Activated naive CD4-positive, alpha-beta T cell (primary cell): ENCODE measurements around the gene KCNJ1.

Source experiments
- DNase-seq, 4 experiments: peaks; one replicate each; lab custom pipeline; 2025; lab: John Stamatoyannopoulos, UW

KCNJ1 gene

GRCh38 chr11:128823753-128824152 is 43.3 kb downstream of the KCNJ1 start:
- no peak for DNase-seq

GRCh38 chr11:128822130-128822529 is 45.0 kb downstream of the KCNJ1 start:
- no peak for DNase-seq

- DNase-seq, result no peak
Measured at GRCh38 chr11:128821556-128821955, 45.5 kb downstream of the KCNJ1 start.

- no peak for DNase-seq
Measured at GRCh38 chr11:128819198-128819597, 47.9 kb downstream of the KCNJ1 start.

- no peak for DNase-seq
Measured at GRCh38 chr11:128814856-128815705, 52.0 kb downstream of the KCNJ1 start.

GRCh38 chr11:128813729-128814128 is 53.4 kb downstream of the KCNJ1 start:
- DNase-seq, result no peak

GRCh38 chr11:128810784-128811514 is 56.1 kb downstream of the KCNJ1 start:
- no peak for DNase-seq

GRCh38 chr11:128809128-128809527 is 58.0 kb downstream of the KCNJ1 start:
- DNase-seq, result no peak

- DNase-seq, result no peak
Measured at GRCh38 chr11:128807909-128808308, 59.2 kb downstream of the KCNJ1 start.

GRCh38 chr11:128806506-128807261 is 60.4 kb downstream of the KCNJ1 start:
- no peak for DNase-seq

- DNase-seq, result no peak
Measured at GRCh38 chr11:128804481-128804880, 62.6 kb downstream of the KCNJ1 start.

GRCh38 chr11:128803449-128804245 is 63.4 kb downstream of the KCNJ1 start:
- DNase-seq, result no peak

GRCh38 chr11:128803011-128803410 is 64.1 kb downstream of the KCNJ1 start:
- DNase-seq, result no peak

- DNase-seq, result no peak
Measured at GRCh38 chr11:128802358-128802981, 64.6 kb downstream of the KCNJ1 start.

GRCh38 chr11:128800871-128801417 is 66.2 kb downstream of the KCNJ1 start:
- no peak for DNase-seq

- no peak for DNase-seq
Measured at GRCh38 chr11:128796270-128796669, 70.8 kb downstream of the KCNJ1 start.

- DNase-seq, result no peak
Measured at GRCh38 chr11:128790196-128790595, 76.9 kb downstream of the KCNJ1 start.

GRCh38 chr11:128789497-128790150 is 77.5 kb downstream of the KCNJ1 start:
- no peak for DNase-seq
